Measurements from ENCODE around the gene HTR4.
"Not testable (repeated sequence)": the region's sequence is repeated elsewhere in the genome, so short reads cannot be mapped to it uniquely, and the experiment has no call there.

Gene HTR4

GRCh38 chr5:148469501-148469935, 184.8 kb downstream of the HTR4 start:
- DNase-seq: no peak

- not testable (repeated sequence) for DNase-seq
These were observed 185.6 kb downstream of the HTR4 start for GRCh38 chr5:148468746-148469145.

GRCh38 chr5:148467958-148468357, 186.4 kb downstream of the HTR4 start:
- no peak for DNase-seq

- DNase-seq: peak in 2 of 4 experiments; percentile 43 to 57
These were observed 188.1 kb downstream of the HTR4 start for GRCh38 chr5:148466236-148466580.

GRCh38 chr5:148465381-148466235, 188.7 kb downstream of the HTR4 start:
- peak; percentile 23 to 73 (median 60) for DNase-seq

- DNase-seq: no peak
These were observed 194.7 kb downstream of the HTR4 start for GRCh38 chr5:148459669-148460068.

- no peak for DNase-seq
These were observed 196.1 kb downstream of the HTR4 start for GRCh38 chr5:148458036-148458888.

GRCh38 chr5:148457183-148457620, 197.1 kb downstream of the HTR4 start:
- peak; percentile 16 to 33 (median 30) for DNase-seq

- DNase-seq: no peak
These were observed 199.1 kb downstream of the HTR4 start for GRCh38 chr5:148455185-148455584.

GRCh38 chr5:148454576-148454975, 199.8 kb downstream of the HTR4 start:
- no peak for DNase-seq

GRCh38 chr5:148452499-148453193, 201.7 kb downstream of the HTR4 start:
- DNase-seq: no peak

- DNase-seq: no peak
These were observed 207.7 kb downstream of the HTR4 start for GRCh38 chr5:148446611-148447010.

- DNase-seq: no peak
These were observed 208.7 kb downstream of the HTR4 start for GRCh38 chr5:148445578-148445977.

- peak; percentile 66 to 84 (median 76) for DNase-seq
These were observed 210.3 kb downstream of the HTR4 start for GRCh38 chr5:148443998-148444397.

GRCh38 chr5:148443241-148443640, 211.1 kb downstream of the HTR4 start:
- DNase-seq: no peak

GRCh38 chr5:148438933-148439332, 215.4 kb downstream of the HTR4 start:
- no peak for DNase-seq

- DNase-seq: peak; percentile 36 to 84 (median 70)
These were observed 217.1 kb downstream of the HTR4 start for GRCh38 chr5:148437249-148437648.

- peak in 1 of 4 experiments; percentile 25 for DNase-seq
These were observed 218.3 kb downstream of the HTR4 start for GRCh38 chr5:148436029-148436428.

- no peak for DNase-seq
These were observed 220.5 kb downstream of the HTR4 start for GRCh38 chr5:148433826-148434225.
